ENCODE results near the gene RANGAP1.

DNA sequence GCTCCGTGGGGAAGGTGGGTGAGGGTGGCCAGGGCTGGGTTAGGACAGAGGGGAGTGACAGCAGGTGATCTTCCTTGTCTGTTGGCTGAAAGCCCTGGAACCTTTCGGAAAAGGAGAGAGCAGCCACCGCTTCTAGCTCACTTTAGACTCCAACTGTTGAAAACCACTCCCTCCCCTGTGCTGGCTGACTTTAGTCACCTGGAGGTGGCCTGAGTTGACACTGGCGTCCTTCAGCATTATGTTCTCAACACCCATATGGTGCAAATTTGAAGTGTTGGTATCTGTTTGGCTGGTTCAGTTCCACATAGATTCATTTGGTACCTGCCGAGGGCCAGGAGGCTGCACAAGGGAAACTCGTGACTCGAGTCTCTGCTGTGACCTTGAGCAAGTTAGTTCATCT, 44.2 kb upstream of the RANGAP1 start:
- TF ChIP-seq POLR2A (IDR thresholded peaks at IDR 0.05), result no peak
- TF ChIP-seq, protein P1, sequence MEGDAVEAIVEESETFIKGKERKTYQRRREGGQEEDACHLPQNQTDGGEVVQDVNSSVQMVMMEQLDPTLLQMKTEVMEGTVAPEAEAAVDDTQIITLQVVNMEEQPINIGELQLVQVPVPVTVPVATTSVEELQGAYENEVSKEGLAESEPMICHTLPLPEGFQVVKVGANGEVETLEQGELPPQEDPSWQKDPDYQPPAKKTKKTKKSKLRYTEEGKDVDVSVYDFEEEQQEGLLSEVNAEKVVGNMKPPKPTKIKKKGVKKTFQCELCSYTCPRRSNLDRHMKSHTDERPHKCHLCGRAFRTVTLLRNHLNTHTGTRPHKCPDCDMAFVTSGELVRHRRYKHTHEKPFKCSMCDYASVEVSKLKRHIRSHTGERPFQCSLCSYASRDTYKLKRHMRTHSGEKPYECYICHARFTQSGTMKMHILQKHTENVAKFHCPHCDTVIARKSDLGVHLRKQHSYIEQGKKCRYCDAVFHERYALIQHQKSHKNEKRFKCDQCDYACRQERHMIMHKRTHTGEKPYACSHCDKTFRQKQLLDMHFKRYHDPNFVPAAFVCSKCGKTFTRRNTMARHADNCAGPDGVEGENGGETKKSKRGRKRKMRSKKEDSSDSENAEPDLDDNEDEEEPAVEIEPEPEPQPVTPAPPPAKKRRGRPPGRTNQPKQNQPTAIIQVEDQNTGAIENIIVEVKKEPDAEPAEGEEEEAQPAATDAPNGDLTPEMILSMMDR (IDR thresholded peaks at IDR 0.05), result no peak

Measured in right lobe of liver (tissue), 4 donors.